ENCODE results near the gene USP17L30.
"Not testable (repeated sequence)": the region's sequence is repeated elsewhere in the genome, so short reads cannot be mapped to it uniquely, and the experiment has no call there.

The USP17L30 gene

GRCh38 chr4:9343848-9344247 lies 19.1 kb upstream of the USP17L30 start, which contains the start of gene USP17L27:
USP17L27 (plus strand) TSS chr4:9344148; CDS start chr4:9344148, 0 bp downstream.
- not testable (repeated sequence) for TF ChIP-seq SIN3A (IDR thresholded peaks at IDR 0.05; ENCODE audit: borderline replicate concordance, insufficient read depth, low read length); POLR2AphosphoS5 (IDR thresholded peaks at IDR 0.05; ENCODE audit: low read depth, low read length); REST (IDR thresholded peaks at IDR 0.05; ENCODE audit: insufficient read depth in 1 of 2, low read depth in 2 of 2, low read length in 2 of 2)

DNA sequence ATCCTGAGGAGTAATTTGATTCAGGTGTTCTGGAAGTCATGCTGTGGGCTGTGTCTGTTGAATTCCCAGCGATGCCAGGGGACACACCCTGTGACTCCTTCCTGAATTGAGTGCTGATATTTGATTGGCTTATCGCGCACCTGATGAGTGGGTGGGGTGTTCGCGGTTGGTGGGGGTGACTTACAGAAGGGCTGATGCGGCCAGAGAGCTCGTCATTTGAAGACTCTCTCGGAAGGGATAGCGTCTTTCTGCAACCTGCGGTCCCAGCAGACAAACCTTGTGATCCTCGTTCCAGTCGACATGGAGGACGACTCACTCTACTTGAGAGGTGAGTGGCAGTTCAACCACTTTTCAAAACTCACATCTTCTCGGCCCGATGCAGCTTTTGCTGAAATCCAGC lies 14.3 kb upstream of the USP17L30 start, which contains the start of gene USP17L28:
Gene USP17L28 (plus strand): TSS at position 301 of the 400 bp plus-strand sequence. CDS start 0 bp downstream, at position 301.
- not testable (repeated sequence) for TF ChIP-seq FOXP2 (optimal IDR thresholded peaks at IDR 0.05; ENCODE audit: borderline replicate concordance, extremely low read depth, extremely low read length, insufficient read depth); SIN3A (IDR thresholded peaks at IDR 0.05; ENCODE audit: borderline replicate concordance, insufficient read depth, low read length); POLR2AphosphoS5 (IDR thresholded peaks at IDR 0.05; ENCODE audit: low read depth, low read length)

DNA sequence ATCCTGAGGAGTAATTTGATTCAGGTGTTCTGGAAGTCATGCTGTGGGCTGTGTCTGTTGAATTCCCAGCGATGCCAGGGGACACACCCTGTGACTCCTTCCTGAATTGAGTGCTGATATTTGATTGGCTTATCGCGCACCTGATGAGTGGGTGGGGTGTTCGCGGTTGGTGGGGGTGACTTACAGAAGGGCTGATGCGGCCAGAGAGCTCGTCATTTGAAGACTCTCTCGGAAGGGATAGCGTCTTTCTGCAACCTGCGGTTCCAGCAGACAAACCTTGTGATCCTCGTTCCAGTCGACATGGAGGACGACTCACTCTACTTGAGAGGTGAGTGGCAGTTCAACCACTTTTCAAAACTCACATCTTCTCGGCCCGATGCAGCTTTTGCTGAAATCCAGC lies 9.6 kb upstream of the USP17L30 start, which contains the start of gene USP17L29:
Gene USP17L29 (plus strand): TSS at position 301 of the 400 bp plus-strand sequence. CDS start 0 bp downstream, at position 301.
- TF ChIP-seq REST (IDR thresholded peaks at IDR 0.05; ENCODE audit: insufficient read depth in 1 of 2, low read depth in 2 of 2, low read length in 2 of 2); TAF1 (IDR thresholded peaks at IDR 0.05; ENCODE audit: borderline replicate concordance, insufficient read depth, low read length); FOXP2 (optimal IDR thresholded peaks at IDR 0.05; ENCODE audit: borderline replicate concordance, extremely low read depth, extremely low read length, insufficient read depth): not testable (repeated sequence)

DNA sequence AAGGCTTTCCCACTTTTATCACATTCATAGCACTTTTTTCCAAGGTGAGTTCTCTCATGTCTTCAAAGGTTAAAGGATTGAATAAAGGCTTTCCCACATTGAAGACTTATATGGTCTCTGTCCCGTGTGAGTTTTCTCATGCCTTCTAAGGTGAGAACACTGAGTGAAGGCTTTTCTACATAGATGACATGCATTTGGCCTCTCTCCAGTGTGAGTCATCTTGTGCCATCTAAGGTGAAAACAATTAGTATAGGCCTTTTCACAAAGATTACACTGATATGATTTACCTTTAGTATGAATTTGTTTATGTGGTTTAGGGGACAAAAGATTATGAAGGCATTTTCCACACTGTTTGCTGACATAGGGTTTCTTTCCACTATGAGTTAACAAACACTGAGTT lies 21.2 kb downstream of the USP17L30 start:
- TF ChIP-seq REST (IDR thresholded peaks at IDR 0.05; ENCODE audit: insufficient read depth in 1 of 2, low read depth in 2 of 2, low read length in 2 of 2) (no peak), SIN3A (IDR thresholded peaks at IDR 0.05; ENCODE audit: borderline replicate concordance, insufficient read depth, low read length) (no peak), POLR2AphosphoS5 (IDR thresholded peaks at IDR 0.05; ENCODE audit: low read depth, low read length) (no peak), FOXP2 (optimal IDR thresholded peaks at IDR 0.05; ENCODE audit: borderline replicate concordance, extremely low read depth, extremely low read length, insufficient read depth) (no peak), TAF1 (IDR thresholded peaks at IDR 0.05; ENCODE audit: borderline replicate concordance, insufficient read depth, low read length) (no peak)

DNA sequence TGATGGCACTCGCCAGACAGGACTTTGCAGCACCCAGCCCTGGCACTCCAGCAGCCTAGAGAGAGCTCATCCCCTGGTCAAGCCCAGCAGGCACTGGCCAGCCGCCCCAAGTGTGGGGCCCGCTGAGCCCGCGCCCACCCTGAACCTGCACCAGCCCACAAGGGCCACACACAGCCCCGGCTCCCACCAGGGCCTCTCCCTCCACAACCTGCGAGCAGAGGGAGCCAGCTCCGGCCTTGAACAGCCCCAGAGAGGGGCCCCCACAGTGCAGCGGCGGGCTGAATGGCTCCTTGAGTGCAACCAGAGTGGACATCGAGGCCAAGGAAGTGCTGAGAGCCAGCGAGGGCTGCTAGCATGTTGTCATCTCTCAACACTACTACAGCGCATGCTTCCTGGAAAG lies 46.9 kb downstream of the USP17L30 start:
- TF ChIP-seq TAF1 (IDR thresholded peaks at IDR 0.05; ENCODE audit: borderline replicate concordance, insufficient read depth, low read length) (no peak), POLR2AphosphoS5 (IDR thresholded peaks at IDR 0.05; ENCODE audit: low read depth, low read length) (no peak), REST (IDR thresholded peaks at IDR 0.05; ENCODE audit: insufficient read depth in 1 of 2, low read depth in 2 of 2, low read length in 2 of 2) (no peak), SIN3A (IDR thresholded peaks at IDR 0.05; ENCODE audit: borderline replicate concordance, insufficient read depth, low read length) (no peak), FOXP2 (optimal IDR thresholded peaks at IDR 0.05; ENCODE audit: borderline replicate concordance, extremely low read depth, extremely low read length, insufficient read depth) (no peak)
